Erythroblast (primary cell): ENCODE data around the gene CYSTM1.

Experiments
- GATA1 ChIP-seq: IDR thresholded peaks from 2 replicates; pipeline ENCODE4 v1.6.1; 2011; ENCODE audit warnings: low read depth, mild to moderate bottlenecking, control low read depth, low read length, moderate library complexity
- POLR2A ChIP-seq: IDR thresholded peaks from 2 replicates; pipeline ENCODE4 v1.6.1; 2011; ENCODE audit warnings: mild to moderate bottlenecking, low read length

- TF ChIP-seq POLR2A (no peak), GATA1 (no peak)
These were observed 21.1 kb upstream of the CYSTM1 start for GRCh38 chr5:140153905-140154304.
